A549 (cell line): ENCODE results near the gene ACAP1. TPM values are rescaled to one million over a fixed set of nuclear protein-coding genes. Genes with fewer than 3 reads are reported as not detected.

ENCODE experiments used
- BHLHE40 ChIP-seq: IDR thresholded peaks from 2 replicates; pipeline ENCODE4 v1.6.1; 2012; ENCODE audit warnings: low read depth, low read length, inconsistent platforms
- CBX2 ChIP-seq: fragments of 200-600 bp; sonication (generic); IDR thresholded peaks from 2 replicates; pipeline ENCODE4 v1.6.1; 2016; ENCODE audit warnings: low read depth, mild to moderate bottlenecking, borderline replicate concordance
- CHD4 ChIP-seq: fragments of 200-600 bp; sonication (generic); IDR thresholded peaks from 2 replicates; pipeline ENCODE4 v1.6.1; 2016; ENCODE audit warnings: antibody characterized with exemption, mild to moderate bottlenecking, borderline replicate concordance
- EHMT2 ChIP-seq: fragments of 200-600 bp; sonication (generic); IDR thresholded peaks from 2 replicates; pipeline ENCODE4 v1.6.1; 2016; ENCODE audit warnings: antibody characterized with exemption, low read depth, mild to moderate bottlenecking, moderate library complexity
- EP300 ChIP-seq, 2 experiments: fragments of >200 bp; sonication (Bioruptor Twin); formaldehyde crosslinking; IDR thresholded peaks; 2 replicates in 1 of 2; 3 replicates in 1 of 2; pipeline ENCODE4 v1.6.1; 2016 to 2017
- ESRRA ChIP-seq: fragments of 150-350 bp; IDR thresholded peaks from 2 replicates; pipeline ENCODE4 v1.6.1; 2014; ENCODE audit warnings: mild to moderate bottlenecking, low read length, borderline replicate concordance
- FOSB ChIP-seq: fragments of 250-450 bp; sonication (Bioruptor Pico); IDR thresholded peaks from 2 replicates; pipeline ENCODE4 v1.5.0; 2020; ENCODE audit warnings: mild to moderate bottlenecking, moderate library complexity
- FOSL2 ChIP-seq, 2 experiments: fragments of 450-650 bp in 1 of 2; fragments of >200 bp in 1 of 2; sonication (Bioruptor Twin) in 1 of 2; formaldehyde crosslinking; IDR thresholded peaks; 2 replicates each; pipeline versions ENCODE4 v1.5.0 to v1.6.1; 2016 to 2020; ENCODE audit warnings: mild to moderate bottlenecking in 1 of 2, moderate library complexity in 1 of 2
- FOXS1 ChIP-seq: fragments of 250-450 bp; sonication (Bioruptor Pico); IDR thresholded peaks from 2 replicates; pipeline ENCODE4 v1.5.0; 2020; ENCODE audit warnings: mild to moderate bottlenecking, moderate library complexity
- HDAC2 ChIP-seq: fragments of 200-600 bp; sonication (generic); IDR thresholded peaks from 2 replicates; pipeline ENCODE4 v1.6.1; 2016
- HEYL ChIP-seq: fragments of 250-450 bp; sonication (Bioruptor Pico); IDR thresholded peaks from 2 replicates; pipeline ENCODE4 v1.8.0; 2021; ENCODE audit warnings: mild to moderate bottlenecking, moderate library complexity
- HOXA7 ChIP-seq: fragments of 250-450 bp; sonication (Bioruptor Pico); IDR thresholded peaks from 2 replicates; pipeline ENCODE4 v1.5.0; 2020; ENCODE audit warnings: mild to moderate bottlenecking, moderate library complexity
- HOXB13 ChIP-seq: fragments of 250-450 bp; sonication (Bioruptor Pico); IDR thresholded peaks from 2 replicates; pipeline ENCODE4 v1.5.0; 2020; ENCODE audit warnings: low read depth, mild to moderate bottlenecking, moderate library complexity
- HOXB5 ChIP-seq: fragments of 250-450 bp; sonication (Bioruptor Pico); IDR thresholded peaks from 2 replicates; pipeline ENCODE4 v1.5.0; 2020; ENCODE audit warnings: mild to moderate bottlenecking, moderate library complexity
- JUN ChIP-seq, 2 experiments: fragments of >200 bp; sonication (Bioruptor Twin); formaldehyde crosslinking; IDR thresholded peaks; 2 replicates in 1 of 2; 3 replicates in 1 of 2; pipeline ENCODE4 v1.6.1; 2016 to 2017
- KDM5A ChIP-seq: fragments of 200-600 bp; sonication (generic); IDR thresholded peaks from 2 replicates; pipeline ENCODE4 v1.6.1; 2016; ENCODE audit warnings: antibody characterized with exemption, mild to moderate bottlenecking
- MAZ ChIP-seq: fragments of 150-350 bp; IDR thresholded peaks from 2 replicates; pipeline ENCODE4 v1.6.1; 2014; ENCODE audit warnings: antibody characterized with exemption, low read depth, low read length, borderline replicate concordance
- NR3C1 ChIP-seq: fragments of >200 bp; sonication (Bioruptor Twin); formaldehyde crosslinking; IDR thresholded peaks from 3 replicates; pipeline ENCODE4 v1.6.1; 2017
- PHF8 ChIP-seq: fragments of 200-600 bp; sonication (generic); IDR thresholded peaks from 2 replicates; pipeline ENCODE4 v1.6.1; 2016; ENCODE audit warnings: low read depth, mild to moderate bottlenecking, antibody characterized with exemption, moderate library complexity, borderline replicate concordance
- POLR2A ChIP-seq: IDR thresholded peaks from 2 replicates; pipeline ENCODE4 v1.6.1; 2012; ENCODE audit warnings: mild to moderate bottlenecking, low read length
- RAD21 ChIP-seq, 2 experiments: fragments of >200 bp in 1 of 2; sonication (Bioruptor Twin) in 1 of 2; formaldehyde crosslinking in 1 of 2; IDR thresholded peaks in 1 of 2; conservative IDR thresholded peaks in 1 of 2; 2 replicates in 1 of 2; 3 replicates in 1 of 2; pipeline ENCODE4 v1.6.1; 2012 to 2018; ENCODE audit warnings: inconsistent platforms in 1 of 2
- RNF2 ChIP-seq: fragments of 200-600 bp; sonication (generic); IDR thresholded peaks from 2 replicates; pipeline ENCODE4 v1.6.1; 2016; ENCODE audit warnings: low read depth, mild to moderate bottlenecking, antibody characterized with exemption, moderate library complexity, borderline replicate concordance
- SMC3 ChIP-seq: fragments of >200 bp; sonication (Bioruptor Twin); formaldehyde crosslinking; IDR thresholded peaks from 3 replicates; pipeline ENCODE4 v1.6.1; 2018; ENCODE audit warnings: inconsistent platforms
- TFCP2L1 ChIP-seq: fragments of 250-450 bp; sonication (Bioruptor Pico); IDR thresholded peaks from 2 replicates; pipeline ENCODE4 v1.5.0; 2021; ENCODE audit warnings: mild to moderate bottlenecking
- ZC3H11A ChIP-seq: fragments of 450-650 bp; IDR thresholded peaks from 2 replicates; pipeline ENCODE4 v1.6.1; 2014; ENCODE audit warnings: antibody characterized with exemption, mild to moderate bottlenecking
- ZNF302 ChIP-seq: fragments of 250-450 bp; sonication (Bioruptor Pico); IDR thresholded peaks from 2 replicates; pipeline ENCODE4 v1.9.0; 2021; ENCODE audit warnings: inconsistent platforms, mild to moderate bottlenecking, moderate library complexity
- ZSCAN20 ChIP-seq: fragments of 250-450 bp; sonication (Bioruptor Pico); IDR thresholded peaks from 2 replicates; pipeline ENCODE4 v1.8.0; 2022; ENCODE audit warnings: mild to moderate bottlenecking, moderate library complexity
- polyA plus RNA-seq, 4 experiments: library from polyadenylated mRNA; depleted of rRNA in 3 of 4; stranded (reverse); fragments of >200 nt; fragmentation: RNase III in 1 of 4; extraction: RNeasy Plus Mini Kit Qiagen cat#74134 plus additional on column Dnase treatment in 1 of 4; gene quantifications; 2 replicates in 3 of 4; 3 replicates in 1 of 4; pipeline ENCODE4 v1.2.3, GENCODE V29; 2011 to 2017
- TF ChIP-seq, protein P1 (sequence below): IDR thresholded peaks from 2 replicates; pipeline ENCODE4 v1.6.1; 2012; ENCODE audit warnings: low read depth, borderline replicate concordance
- TF ChIP-seq, protein P2 (sequence below): fragments of >200 bp; sonication (Bioruptor Twin); formaldehyde crosslinking; IDR thresholded peaks from 3 replicates; pipeline ENCODE4 v1.5.1; 2016
- TF ChIP-seq, protein P3 (sequence below): fragments of 250-450 bp; sonication (Bioruptor Pico); IDR thresholded peaks from 2 replicates; pipeline ENCODE4 v1.5.0; 2020; ENCODE audit warnings: low read depth, mild to moderate bottlenecking, moderate library complexity
- TF ChIP-seq, protein P4 (sequence below): fragments of 200-600 bp; sonication (generic); IDR thresholded peaks from 2 replicates; pipeline ENCODE4 v1.6.1; 2016; ENCODE audit warnings: antibody characterized with exemption, mild to moderate bottlenecking, moderate library complexity
- TF ChIP-seq, protein P5 (sequence below): fragments of 450-650 bp; IDR thresholded peaks from 2 replicates; pipeline ENCODE4 v1.6.1; 2014; ENCODE audit warnings: antibody characterized with exemption
- TF ChIP-seq, protein P6 (sequence below): IDR thresholded peaks from 2 replicates; pipeline ENCODE4 v1.6.1; 2012

The ACAP1 gene
- polyA plus RNA-seq, 2 of the 4 experiments (the other 2 are of a cell fraction): 0.41 to 1.3 TPM

DNA sequence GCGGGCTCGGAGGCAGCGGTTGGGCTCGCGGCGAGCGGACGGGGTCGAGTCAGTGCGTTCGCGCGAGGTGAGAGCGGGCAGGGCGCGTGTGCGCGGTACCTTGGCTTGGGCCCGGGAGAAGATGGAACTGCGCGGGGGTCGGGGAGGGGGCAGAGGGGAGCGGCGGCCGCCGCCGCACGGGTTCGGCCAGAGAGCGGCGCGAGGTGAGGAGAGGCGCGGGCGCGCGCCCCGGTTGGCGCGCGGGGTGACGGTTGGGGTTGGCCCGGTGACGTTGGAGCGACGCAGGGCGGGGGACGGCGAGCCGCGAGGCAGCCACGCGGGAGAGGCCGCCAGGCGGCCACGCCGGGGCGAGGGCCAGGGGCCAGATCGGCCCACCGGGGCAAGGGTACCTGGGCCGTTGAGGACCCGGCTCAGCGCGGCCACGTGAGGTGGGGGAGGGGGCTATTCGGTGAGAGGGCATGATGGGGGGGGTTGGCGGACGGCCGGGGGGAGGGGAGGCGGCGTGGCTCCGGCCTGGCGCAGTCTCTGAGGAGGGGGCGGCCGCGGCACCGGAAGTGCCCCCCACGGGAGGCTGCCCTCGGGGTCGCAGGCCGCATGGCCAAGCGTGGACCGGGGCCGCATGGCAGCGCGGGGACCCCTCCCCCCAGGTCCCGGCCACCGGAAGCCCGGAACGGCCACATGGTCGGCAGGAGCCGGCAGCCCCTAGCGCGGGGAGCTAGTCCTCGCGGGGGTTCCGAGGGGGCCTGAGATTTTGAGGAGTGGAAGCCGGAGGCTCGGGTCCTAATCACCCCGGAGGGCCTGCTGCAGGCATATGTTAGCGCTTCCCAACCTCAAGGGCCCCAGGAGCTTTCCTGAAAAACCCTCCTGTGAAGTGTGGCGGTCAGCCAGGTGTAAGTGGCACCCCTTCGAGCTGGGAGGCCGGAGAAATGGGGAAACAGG lies 28.4 kb upstream of the ACAP1 start (continued):
- TF ChIP-seq CBX2 (no peak), HEYL (CRISPR knock-in tag) (no peak), ESRRA (no peak), EHMT2 (no peak), NR3C1 (no peak), HOXB13 (CRISPR knock-in tag) (no peak), BHLHE40 (no peak), MAZ (no peak), PHF8 (peak; percentile 57), ZNF302 (CRISPR knock-in tag) (no peak), RNF2 (no peak), ZC3H11A (no peak), JUN (IDR thresholded peaks at IDR 0.05) (peak in 1 of 2 experiments; percentile 71; a peak in 4 of 5 replicates), ZSCAN20 (CRISPR knock-in tag) (no peak), POLR2A (no peak; the same call in none of the 2 replicates), HOXB5 (CRISPR knock-in tag) (no peak), CHD4 (no peak), FOXS1 (CRISPR knock-in tag) (no peak), HDAC2 (no peak), SMC3 (no peak), EP300 (IDR thresholded peaks at IDR 0.05) (no peak), RAD21 (conservative IDR thresholded peaks at IDR 0.05 in 1 of 2, IDR thresholded peaks at IDR 0.05 in 1 of 2) (no peak), FOSB (CRISPR knock-in tag) (peak; percentile 80; the same call in 1 of the 2 replicates), HOXA7 (CRISPR knock-in tag) (peak; percentile 89), KDM5A (no peak), FOSL2 (IDR thresholded peaks at IDR 0.05) (no peak), FOSL2 (CRISPR knock-in tag; IDR thresholded peaks at IDR 0.05) (peak; percentile 2; the same call in 1 of the 2 replicates), TFCP2L1 (peak; percentile 76; the same call in 1 of the 2 replicates)
- TF ChIP-seq, protein P1, sequence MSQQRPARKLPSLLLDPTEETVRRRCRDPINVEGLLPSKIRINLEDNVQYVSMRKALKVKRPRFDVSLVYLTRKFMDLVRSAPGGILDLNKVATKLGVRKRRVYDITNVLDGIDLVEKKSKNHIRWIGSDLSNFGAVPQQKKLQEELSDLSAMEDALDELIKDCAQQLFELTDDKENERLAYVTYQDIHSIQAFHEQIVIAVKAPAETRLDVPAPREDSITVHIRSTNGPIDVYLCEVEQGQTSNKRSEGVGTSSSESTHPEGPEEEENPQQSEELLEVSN: no peak
- TF ChIP-seq, protein P2, sequence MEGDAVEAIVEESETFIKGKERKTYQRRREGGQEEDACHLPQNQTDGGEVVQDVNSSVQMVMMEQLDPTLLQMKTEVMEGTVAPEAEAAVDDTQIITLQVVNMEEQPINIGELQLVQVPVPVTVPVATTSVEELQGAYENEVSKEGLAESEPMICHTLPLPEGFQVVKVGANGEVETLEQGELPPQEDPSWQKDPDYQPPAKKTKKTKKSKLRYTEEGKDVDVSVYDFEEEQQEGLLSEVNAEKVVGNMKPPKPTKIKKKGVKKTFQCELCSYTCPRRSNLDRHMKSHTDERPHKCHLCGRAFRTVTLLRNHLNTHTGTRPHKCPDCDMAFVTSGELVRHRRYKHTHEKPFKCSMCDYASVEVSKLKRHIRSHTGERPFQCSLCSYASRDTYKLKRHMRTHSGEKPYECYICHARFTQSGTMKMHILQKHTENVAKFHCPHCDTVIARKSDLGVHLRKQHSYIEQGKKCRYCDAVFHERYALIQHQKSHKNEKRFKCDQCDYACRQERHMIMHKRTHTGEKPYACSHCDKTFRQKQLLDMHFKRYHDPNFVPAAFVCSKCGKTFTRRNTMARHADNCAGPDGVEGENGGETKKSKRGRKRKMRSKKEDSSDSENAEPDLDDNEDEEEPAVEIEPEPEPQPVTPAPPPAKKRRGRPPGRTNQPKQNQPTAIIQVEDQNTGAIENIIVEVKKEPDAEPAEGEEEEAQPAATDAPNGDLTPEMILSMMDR: no peak
- TF ChIP-seq, protein P3, sequence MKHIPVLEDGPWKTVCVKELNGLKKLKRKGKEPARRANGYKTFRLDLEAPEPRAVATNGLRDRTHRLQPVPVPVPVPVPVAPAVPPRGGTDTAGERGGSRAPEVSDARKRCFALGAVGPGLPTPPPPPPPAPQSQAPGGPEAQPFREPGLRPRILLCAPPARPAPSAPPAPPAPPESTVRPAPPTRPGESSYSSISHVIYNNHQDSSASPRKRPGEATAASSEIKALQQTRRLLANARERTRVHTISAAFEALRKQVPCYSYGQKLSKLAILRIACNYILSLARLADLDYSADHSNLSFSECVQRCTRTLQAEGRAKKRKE (CRISPR knock-in tag): peak; percentile 70; the same call in 1 of the 2 replicates
- TF ChIP-seq, protein P4, sequence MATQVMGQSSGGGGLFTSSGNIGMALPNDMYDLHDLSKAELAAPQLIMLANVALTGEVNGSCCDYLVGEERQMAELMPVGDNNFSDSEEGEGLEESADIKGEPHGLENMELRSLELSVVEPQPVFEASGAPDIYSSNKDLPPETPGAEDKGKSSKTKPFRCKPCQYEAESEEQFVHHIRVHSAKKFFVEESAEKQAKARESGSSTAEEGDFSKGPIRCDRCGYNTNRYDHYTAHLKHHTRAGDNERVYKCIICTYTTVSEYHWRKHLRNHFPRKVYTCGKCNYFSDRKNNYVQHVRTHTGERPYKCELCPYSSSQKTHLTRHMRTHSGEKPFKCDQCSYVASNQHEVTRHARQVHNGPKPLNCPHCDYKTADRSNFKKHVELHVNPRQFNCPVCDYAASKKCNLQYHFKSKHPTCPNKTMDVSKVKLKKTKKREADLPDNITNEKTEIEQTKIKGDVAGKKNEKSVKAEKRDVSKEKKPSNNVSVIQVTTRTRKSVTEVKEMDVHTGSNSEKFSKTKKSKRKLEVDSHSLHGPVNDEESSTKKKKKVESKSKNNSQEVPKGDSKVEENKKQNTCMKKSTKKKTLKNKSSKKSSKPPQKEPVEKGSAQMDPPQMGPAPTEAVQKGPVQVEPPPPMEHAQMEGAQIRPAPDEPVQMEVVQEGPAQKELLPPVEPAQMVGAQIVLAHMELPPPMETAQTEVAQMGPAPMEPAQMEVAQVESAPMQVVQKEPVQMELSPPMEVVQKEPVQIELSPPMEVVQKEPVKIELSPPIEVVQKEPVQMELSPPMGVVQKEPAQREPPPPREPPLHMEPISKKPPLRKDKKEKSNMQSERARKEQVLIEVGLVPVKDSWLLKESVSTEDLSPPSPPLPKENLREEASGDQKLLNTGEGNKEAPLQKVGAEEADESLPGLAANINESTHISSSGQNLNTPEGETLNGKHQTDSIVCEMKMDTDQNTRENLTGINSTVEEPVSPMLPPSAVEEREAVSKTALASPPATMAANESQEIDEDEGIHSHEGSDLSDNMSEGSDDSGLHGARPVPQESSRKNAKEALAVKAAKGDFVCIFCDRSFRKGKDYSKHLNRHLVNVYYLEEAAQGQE: peak; percentile 59
- TF ChIP-seq, protein P5, sequence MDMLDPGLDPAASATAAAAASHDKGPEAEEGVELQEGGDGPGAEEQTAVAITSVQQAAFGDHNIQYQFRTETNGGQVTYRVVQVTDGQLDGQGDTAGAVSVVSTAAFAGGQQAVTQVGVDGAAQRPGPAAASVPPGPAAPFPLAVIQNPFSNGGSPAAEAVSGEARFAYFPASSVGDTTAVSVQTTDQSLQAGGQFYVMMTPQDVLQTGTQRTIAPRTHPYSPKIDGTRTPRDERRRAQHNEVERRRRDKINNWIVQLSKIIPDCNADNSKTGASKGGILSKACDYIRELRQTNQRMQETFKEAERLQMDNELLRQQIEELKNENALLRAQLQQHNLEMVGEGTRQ: no peak
- TF ChIP-seq, protein P6, sequence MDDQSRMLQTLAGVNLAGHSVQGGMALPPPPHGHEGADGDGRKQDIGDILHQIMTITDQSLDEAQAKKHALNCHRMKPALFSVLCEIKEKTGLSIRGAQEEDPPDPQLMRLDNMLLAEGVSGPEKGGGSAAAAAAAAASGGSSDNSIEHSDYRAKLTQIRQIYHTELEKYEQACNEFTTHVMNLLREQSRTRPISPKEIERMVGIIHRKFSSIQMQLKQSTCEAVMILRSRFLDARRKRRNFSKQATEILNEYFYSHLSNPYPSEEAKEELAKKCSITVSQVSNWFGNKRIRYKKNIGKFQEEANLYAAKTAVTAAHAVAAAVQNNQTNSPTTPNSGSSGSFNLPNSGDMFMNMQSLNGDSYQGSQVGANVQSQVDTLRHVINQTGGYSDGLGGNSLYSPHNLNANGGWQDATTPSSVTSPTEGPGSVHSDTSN: peak; percentile 10; the same call in 1 of the 2 replicates
